ENCODE results near the gene AKAP6.

AKAP6 gene

DNA sequence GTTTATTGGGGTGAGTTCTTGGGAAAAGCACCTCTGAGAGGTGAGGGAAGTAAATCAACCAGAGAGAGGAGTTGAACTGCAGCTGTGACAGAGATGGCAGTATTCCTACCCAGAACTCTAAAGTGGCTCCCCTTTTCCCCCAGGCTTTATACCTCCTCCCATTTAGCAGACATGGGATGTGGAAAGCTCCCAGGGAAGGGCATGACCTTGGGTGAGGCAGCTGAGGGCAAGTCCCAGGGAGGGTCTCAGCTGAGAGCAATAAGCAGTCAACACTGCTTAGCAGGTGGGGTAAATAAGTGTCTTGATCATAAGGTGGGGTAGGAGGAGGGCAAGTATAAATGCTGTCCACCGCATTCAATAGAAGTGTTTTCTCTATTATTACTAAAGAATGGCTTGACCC is 143.0 kb downstream of the AKAP6 start:
- no peak overlapping the region for H3K4me3 ChIP-seq (ENCODE audit: low read depth, low read length)
- TF ChIP-seq, protein P1, sequence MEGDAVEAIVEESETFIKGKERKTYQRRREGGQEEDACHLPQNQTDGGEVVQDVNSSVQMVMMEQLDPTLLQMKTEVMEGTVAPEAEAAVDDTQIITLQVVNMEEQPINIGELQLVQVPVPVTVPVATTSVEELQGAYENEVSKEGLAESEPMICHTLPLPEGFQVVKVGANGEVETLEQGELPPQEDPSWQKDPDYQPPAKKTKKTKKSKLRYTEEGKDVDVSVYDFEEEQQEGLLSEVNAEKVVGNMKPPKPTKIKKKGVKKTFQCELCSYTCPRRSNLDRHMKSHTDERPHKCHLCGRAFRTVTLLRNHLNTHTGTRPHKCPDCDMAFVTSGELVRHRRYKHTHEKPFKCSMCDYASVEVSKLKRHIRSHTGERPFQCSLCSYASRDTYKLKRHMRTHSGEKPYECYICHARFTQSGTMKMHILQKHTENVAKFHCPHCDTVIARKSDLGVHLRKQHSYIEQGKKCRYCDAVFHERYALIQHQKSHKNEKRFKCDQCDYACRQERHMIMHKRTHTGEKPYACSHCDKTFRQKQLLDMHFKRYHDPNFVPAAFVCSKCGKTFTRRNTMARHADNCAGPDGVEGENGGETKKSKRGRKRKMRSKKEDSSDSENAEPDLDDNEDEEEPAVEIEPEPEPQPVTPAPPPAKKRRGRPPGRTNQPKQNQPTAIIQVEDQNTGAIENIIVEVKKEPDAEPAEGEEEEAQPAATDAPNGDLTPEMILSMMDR (IDR thresholded peaks at IDR 0.05; ENCODE audit: low read depth, low read length), result no peak

DNA sequence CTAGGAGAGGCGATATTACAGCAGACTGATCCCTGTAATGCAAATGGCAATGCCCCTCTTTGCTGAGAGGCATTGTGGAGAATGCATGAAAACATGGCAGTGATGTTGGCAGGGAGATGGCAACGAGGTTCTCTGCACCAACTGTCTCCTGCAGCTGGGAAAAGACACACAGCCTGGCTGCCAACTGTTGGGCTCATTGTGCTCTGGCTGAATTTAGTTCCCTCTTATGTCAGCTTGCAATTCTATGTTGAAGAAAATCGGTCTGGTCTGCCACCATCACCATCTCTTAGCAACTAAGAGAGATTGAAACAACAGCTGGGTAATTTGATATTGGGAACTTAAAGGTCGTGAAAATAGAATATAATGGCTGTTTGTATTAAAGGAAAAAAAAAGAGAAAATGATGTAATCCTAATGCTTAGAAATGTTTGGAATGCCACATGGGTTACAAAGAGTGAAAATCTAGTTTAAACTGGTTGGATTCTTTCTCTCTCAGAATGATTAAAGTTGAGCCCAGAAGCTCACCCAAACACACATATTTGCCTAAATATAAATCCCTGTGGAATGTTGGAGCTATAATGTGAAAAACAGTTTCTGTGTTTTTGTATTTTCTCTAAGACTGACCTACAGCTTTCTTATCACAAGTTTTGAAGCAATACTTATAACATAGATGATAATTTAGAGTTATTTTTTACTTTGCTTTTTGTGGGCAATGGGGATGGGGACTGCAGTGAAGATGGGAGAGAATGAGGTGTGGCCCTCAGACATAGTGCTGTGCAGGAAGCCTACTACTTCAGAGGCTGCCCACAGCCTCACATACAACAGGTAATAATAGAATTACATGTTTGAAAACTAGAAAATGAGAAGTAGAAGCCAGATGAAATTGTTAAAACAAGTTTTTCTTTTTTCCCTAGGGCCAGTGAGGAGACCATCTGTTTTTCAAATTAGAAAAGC is 143.7 kb downstream of the AKAP6 start:
- H3K4me3 ChIP-seq (ENCODE audit: low read depth, low read length), result no peak overlapping the region; the same call in 1 of the 2 replicates
- TF ChIP-seq, protein P1 (IDR thresholded peaks at IDR 0.05; ENCODE audit: low read depth, low read length), result no peak

DNA sequence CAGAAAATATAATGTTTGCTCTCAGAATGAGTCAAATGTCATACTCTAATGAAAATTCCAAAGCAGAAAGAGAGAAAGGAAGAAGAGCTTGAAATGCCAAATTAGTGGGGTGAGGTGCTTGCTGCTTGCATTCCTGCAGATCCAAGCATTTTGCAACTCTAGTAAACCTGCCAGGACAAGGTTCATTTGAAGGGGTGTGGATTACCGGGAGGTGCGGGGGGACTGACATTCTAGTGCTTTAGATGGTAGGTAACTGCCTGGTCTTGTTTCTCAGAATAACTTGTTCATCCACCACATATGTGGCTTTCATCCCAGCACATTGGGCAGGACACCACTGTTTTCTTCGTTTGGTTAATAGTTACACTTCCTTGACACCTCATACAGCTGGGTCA is 144.4 kb downstream of the AKAP6 start:
- H3K4me3 ChIP-seq (ENCODE audit: low read depth, low read length), result no peak overlapping the region
- TF ChIP-seq, protein P1 (IDR thresholded peaks at IDR 0.05; ENCODE audit: low read depth, low read length), result no peak

DNA sequence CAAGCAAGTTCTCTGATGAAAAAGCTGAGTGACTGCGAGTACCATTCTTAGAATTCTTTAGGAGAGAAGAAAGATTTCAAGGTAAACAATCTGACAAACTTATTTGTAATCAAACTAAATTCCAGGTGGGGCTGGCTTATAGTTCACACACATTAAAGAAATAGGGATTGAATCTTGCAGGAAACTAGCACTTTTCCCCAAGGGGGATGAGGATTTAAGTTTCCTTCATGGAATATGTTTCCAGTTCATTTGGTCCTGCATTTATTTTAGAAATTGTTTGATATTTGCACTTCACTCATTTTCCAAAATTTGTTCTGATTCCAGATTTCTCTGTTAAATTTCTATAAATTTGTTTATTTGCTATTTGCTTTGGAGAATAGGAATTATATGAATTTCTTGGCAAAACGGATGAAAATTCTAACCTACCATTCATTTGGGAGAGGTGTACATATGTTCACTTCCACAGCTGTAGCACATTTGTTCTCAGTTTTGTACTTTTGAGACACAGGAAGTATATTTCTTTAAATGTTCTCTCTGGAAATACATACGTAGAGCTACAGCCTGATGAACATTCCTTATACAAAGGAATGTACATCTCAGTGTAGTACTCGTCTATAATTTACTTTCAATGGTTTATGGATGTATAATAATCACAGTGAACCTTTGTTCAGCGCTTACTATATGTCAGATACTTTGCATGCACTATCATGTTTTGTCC is 145.5 kb downstream of the AKAP6 start:
- TF ChIP-seq, protein P1 (IDR thresholded peaks at IDR 0.05; ENCODE audit: low read depth, low read length), result no peak
- H3K4me3 ChIP-seq (ENCODE audit: low read depth, low read length), result no peak overlapping the region

DNA sequence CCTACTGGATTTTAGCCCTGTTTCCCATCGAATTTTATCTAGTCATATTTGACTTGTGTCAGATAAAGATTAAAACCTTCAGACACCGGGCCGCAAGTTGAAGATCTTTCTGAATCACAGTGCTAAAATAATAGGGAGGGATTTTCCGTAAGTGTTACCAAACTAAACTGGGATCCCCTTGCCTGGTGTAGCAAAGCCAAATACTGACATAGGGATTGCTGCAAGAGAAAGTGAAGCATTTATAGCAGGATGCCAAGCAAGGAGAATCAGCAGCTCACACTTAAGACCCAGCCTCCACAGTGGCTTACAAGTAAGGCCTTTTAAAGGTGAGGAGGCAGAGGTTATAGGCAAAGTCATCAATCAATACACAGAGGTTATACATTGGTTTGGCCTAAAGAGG is 147.4 kb downstream of the AKAP6 start:
- TF ChIP-seq, protein P1 (IDR thresholded peaks at IDR 0.05; ENCODE audit: low read depth, low read length), result no peak
- H3K4me3 ChIP-seq (ENCODE audit: low read depth, low read length), result no peak overlapping the region

DNA sequence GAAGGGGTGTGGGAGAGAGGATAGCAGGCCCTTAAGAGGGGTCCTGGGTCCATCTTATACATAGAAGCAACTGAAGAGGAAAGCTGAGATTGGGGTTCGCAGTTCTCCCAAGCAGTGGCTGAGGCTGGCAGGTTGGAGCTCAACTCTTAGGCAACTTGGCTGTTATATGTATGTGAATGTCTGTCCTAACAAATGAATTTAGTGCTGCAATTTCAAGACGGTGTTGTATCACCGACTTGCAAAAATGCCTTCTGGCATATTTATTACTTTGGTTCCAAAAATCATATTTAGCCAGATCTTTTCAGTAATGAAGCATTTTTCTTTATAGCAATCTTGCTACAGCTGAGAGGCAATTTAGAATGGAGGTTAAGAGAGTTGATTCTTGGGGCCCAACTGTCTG is 148.3 kb downstream of the AKAP6 start:
- no peak overlapping the region for H3K4me3 ChIP-seq (ENCODE audit: low read depth, low read length)
- TF ChIP-seq, protein P1 (IDR thresholded peaks at IDR 0.05; ENCODE audit: low read depth, low read length), result no peak

DNA sequence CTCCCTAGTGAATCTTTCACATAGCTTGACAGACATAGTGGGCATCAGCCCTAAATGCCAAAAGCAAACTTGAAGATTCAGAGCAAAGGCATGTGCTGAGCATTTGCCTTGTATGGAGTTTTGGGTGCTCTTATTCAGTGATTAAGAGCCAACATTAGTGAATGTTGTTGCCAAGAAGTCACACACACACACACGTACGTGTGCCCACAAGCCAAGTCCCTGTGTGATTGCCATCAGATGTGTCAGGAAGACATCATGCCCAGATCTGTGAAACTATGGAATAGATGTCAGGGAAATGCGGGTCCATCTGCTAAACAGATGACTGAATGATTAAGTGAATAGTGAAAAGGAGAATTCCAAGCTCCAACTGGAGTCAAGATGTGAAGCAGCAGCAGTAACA is 149.0 kb downstream of the AKAP6 start:
- TF ChIP-seq, protein P1 (IDR thresholded peaks at IDR 0.05; ENCODE audit: low read depth, low read length), result no peak

More for the DNA sequence above, 149.0 kb downstream of the AKAP6 start:
- H3K4me3 ChIP-seq (ENCODE audit: low read depth, low read length), result no peak overlapping the region
